Measurements from ENCODE around the gene GID8. TPM values are rescaled to one million over a fixed set of nuclear protein-coding genes. Genes with fewer than 3 reads are reported as not detected.

The GID8 gene
- total RNA-seq, 1 donor from 2014 or later = 45.0 TPM

DNA sequence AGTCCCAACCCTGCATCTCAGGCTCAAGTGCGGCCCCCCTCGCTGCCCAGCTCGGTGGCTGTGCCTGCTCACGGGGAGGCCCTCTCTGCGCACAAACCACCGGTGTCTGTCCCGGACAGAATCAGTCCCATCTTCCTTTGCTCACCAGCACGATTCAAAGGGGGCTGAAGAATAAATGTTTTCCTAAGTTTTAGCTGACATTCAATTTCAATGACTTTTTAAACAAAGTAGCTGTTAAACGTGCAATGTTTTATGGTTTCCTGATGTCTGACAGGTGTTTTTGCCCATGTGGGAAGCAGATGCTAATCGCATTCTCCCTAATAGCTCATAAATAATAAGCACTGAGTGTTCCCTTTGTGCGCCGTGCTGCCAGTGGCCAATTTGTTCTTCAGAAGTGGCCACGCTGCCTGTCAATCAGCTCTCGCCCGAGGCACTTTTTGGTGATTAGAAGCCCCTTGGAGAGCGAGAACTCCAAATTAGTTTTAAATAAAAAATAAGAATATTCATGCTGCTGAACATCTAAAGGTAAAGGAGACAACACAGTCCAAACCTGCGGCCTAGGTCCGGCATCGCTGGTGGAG, 42.5 kb downstream of the GID8 start:
- DNase-seq (ENCODE audit: low spot score) = no peak
- H3K27ac Mint-ChIP-seq (ENCODE audit: unreplicated experiment) = no peak overlapping the region
- no peaks in the 10 kb centered on the region for H3K4me1 Mint-ChIP-seq (ENCODE audit: unreplicated experiment)
- no peaks in the 10 kb centered on the region for H3K9me3 Mint-ChIP-seq (ENCODE audit: unreplicated experiment)
- TF ChIP-seq, protein P1, sequence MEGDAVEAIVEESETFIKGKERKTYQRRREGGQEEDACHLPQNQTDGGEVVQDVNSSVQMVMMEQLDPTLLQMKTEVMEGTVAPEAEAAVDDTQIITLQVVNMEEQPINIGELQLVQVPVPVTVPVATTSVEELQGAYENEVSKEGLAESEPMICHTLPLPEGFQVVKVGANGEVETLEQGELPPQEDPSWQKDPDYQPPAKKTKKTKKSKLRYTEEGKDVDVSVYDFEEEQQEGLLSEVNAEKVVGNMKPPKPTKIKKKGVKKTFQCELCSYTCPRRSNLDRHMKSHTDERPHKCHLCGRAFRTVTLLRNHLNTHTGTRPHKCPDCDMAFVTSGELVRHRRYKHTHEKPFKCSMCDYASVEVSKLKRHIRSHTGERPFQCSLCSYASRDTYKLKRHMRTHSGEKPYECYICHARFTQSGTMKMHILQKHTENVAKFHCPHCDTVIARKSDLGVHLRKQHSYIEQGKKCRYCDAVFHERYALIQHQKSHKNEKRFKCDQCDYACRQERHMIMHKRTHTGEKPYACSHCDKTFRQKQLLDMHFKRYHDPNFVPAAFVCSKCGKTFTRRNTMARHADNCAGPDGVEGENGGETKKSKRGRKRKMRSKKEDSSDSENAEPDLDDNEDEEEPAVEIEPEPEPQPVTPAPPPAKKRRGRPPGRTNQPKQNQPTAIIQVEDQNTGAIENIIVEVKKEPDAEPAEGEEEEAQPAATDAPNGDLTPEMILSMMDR (IDR thresholded peaks at IDR 0.05; ENCODE audit: unreplicated experiment) = no peak
- H3K4me3 Mint-ChIP-seq (ENCODE audit: unreplicated experiment) = no peak overlapping the region
- H3K27me3 Mint-ChIP-seq (ENCODE audit: unreplicated experiment) = peaks cover 11% of the 10 kb centered on the region
- peaks cover 4% of the 10 kb centered on the region for H3K36me3 Mint-ChIP-seq (ENCODE audit: low read depth, unreplicated experiment)

- Mint-ChIP-seq H3K4me1 (ENCODE audit: unreplicated experiment) (no peaks in the 10 kb centered on the region), H3K4me3 (ENCODE audit: unreplicated experiment) (no peak overlapping the region), H3K27me3 (ENCODE audit: unreplicated experiment) (peaks cover 11% of the 10 kb centered on the region), H3K27ac (ENCODE audit: unreplicated experiment) (no peak overlapping the region), H3K9me3 (ENCODE audit: unreplicated experiment) (no peaks in the 10 kb centered on the region), H3K36me3 (ENCODE audit: low read depth, unreplicated experiment) (peaks cover 4% of the 10 kb centered on the region)
- TF ChIP-seq, protein P1 (IDR thresholded peaks at IDR 0.05; ENCODE audit: unreplicated experiment) = no peak
- no peak for DNase-seq (ENCODE audit: low spot score)
These were observed 43.0 kb downstream of the GID8 start for GRCh38 chr20:62980970-62981369.

DNA sequence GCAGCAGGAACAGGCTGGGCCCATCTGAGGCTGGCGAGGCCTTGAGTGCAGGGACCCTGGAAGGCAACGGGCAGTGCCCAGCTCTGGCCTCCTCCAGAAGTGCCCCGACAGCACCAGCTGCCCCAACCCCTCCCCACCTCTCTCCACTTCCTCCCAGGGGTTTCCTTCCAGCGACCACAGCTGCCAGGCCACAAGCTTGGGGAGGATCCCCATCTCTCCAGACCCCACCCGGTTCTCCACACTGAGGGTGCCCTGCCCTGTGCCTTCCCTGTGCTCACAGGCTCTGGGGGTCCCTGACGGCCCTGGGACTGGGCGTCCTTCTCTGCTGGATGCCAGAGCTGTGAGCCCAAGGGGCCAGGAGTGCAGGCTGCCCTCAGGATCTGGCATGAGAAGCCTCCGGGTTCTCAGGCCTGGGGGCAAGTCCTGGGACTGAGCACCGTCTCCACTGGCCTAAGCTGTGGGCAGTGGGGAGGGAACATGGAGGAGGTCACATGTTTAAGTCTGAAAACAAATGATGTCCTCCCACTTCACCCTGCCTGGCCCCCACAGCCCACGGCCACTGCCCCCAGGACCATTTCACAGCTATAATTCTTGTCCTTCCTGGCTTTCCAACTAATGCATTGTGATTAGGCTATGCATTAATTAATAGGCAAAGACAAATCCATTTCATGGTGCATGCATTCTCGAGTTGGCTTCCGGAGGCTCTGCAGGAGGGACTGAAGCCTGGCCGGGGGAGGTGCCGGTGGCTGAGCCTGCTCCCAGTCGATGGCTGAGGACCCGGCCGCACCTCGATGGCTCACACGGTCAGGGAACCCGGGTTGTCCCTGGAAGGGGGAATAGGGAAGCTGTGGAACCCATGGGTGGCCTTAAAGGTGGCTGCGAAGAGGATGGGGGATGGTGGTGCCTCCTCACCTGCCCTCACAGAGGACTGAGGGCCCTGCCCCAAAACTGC, 44.5 kb downstream of the GID8 start:
- TF ChIP-seq, protein P1 (IDR thresholded peaks at IDR 0.05; ENCODE audit: unreplicated experiment) = no peak
- DNase-seq (ENCODE audit: low spot score) = no peak
- H3K27ac Mint-ChIP-seq (ENCODE audit: unreplicated experiment) = no peak overlapping the region
- no peaks in the 10 kb centered on the region for H3K4me1 Mint-ChIP-seq (ENCODE audit: unreplicated experiment)
- no peaks in the 10 kb centered on the region for H3K9me3 Mint-ChIP-seq (ENCODE audit: unreplicated experiment)
- peaks cover 4% of the 10 kb centered on the region for H3K36me3 Mint-ChIP-seq (ENCODE audit: low read depth, unreplicated experiment)
- H3K27me3 Mint-ChIP-seq (ENCODE audit: unreplicated experiment) = peaks cover 11% of the 10 kb centered on the region
- no peak overlapping the region for H3K4me3 Mint-ChIP-seq (ENCODE audit: unreplicated experiment)

- DNase-seq (ENCODE audit: low spot score) = no peak
- Mint-ChIP-seq H3K36me3 (ENCODE audit: low read depth, unreplicated experiment) (peaks cover 4% of the 10 kb centered on the region), H3K27ac (ENCODE audit: unreplicated experiment) (no peak overlapping the region), H3K27me3 (ENCODE audit: unreplicated experiment) (peaks cover 11% of the 10 kb centered on the region), H3K4me1 (ENCODE audit: unreplicated experiment) (no peaks in the 10 kb centered on the region), H3K4me3 (ENCODE audit: unreplicated experiment) (no peak overlapping the region), H3K9me3 (ENCODE audit: unreplicated experiment) (no peaks in the 10 kb centered on the region)
- TF ChIP-seq, protein P1 (IDR thresholded peaks at IDR 0.05; ENCODE audit: unreplicated experiment) = no peak
These were observed 45.3 kb downstream of the GID8 start for GRCh38 chr20:62983210-62983609.
